ENCODE data around the gene DNAJC22.

- no peak for TF ChIP-seq CTCF (IDR thresholded peaks at IDR 0.05)
- TF ChIP-seq POLR2A (IDR thresholded peaks at IDR 0.05), result no peak
These were observed 40.8 kb upstream of the DNAJC22 start for GRCh38 chr12:49305762-49306510.
